IMR-90 (cell line): ENCODE results near the gene FRY. TPM values are rescaled to one million over a fixed set of nuclear protein-coding genes. Genes with fewer than 3 reads are reported as not detected.

ENCODE experiments used
- ATAC-seq: fragments of 200-7000 bp; cut with Tn5 transposase; 2 replicates; pipeline ENCODE4 v1.9.1; 2020; ENCODE audit warnings: low read depth, mild to moderate bottlenecking, moderate library complexity
- BruUV-seq: library from RNA; stranded (reverse); fragments of 400-500 nt; replicated peaks from 2 replicates; lab custom pipeline; 2021; lab: Mats Ljungman, UMichigan
- CTCF ChIA-PET: fragments of 300-600 bp; formaldehyde crosslinking; extraction: SDS; loops from one replicate; lab custom pipeline; 2021; ENCODE audit warnings: antibody characterized with exemption; lab: Yijun Ruan, JAX
- POLR2A ChIA-PET: fragments of 300-600 bp; sonication (Branson Sonifier 250); formaldehyde crosslinking; loops from one replicate; lab custom pipeline; 2022; ENCODE audit warnings: antibody characterized with exemption; ENCODE audit not compliant: unreplicated experiment; lab: Charles Lee
- DNase-seq: peaks from one replicate; pipeline ENCODE4 v3.0.0; 2013
- H2AFZ ChIP-seq: replicated peaks from 2 replicates; pipeline ENCODE3; 2013; ENCODE audit warnings: low read length, mild to moderate bottlenecking; ENCODE audit not compliant: poor library complexity
- H2AK5ac ChIP-seq: 2 replicates; pipeline ENCODE4 v1.6.1; 2013; ENCODE audit warnings: low read depth, low read length, inconsistent platforms
- H2AK9ac ChIP-seq: replicated peaks from 2 replicates; pipeline ENCODE3; 2013; ENCODE audit warnings: mild to moderate bottlenecking, low read depth, low read length, moderate library complexity; ENCODE audit not compliant: poor library complexity
- H2BK120ac ChIP-seq: 2 replicates; pipeline ENCODE4 v1.6.1; 2013; ENCODE audit warnings: low read depth, low read length, inconsistent platforms
- H2BK15ac ChIP-seq: 3 replicates; pipeline ENCODE4 v1.6.1; 2013; ENCODE audit warnings: low read depth, low read length, inconsistent platforms
- H2BK20ac ChIP-seq: 2 replicates; pipeline ENCODE4 v1.6.1; 2013; ENCODE audit warnings: low read depth, mild to moderate bottlenecking, inconsistent platforms, low read length, moderate library complexity
- H2BK5ac ChIP-seq: 2 replicates; pipeline ENCODE4 v1.6.1; 2013; ENCODE audit warnings: mild to moderate bottlenecking, low read depth, low read length, inconsistent platforms; ENCODE audit not compliant: poor library complexity, severe bottlenecking
- H3K14ac ChIP-seq: replicated peaks from 2 replicates; pipeline ENCODE4 v1.6.1; 2013; ENCODE audit warnings: low read depth, low read length, inconsistent platforms
- H3K18ac ChIP-seq: 2 replicates; pipeline ENCODE4 v1.6.1; 2013; ENCODE audit warnings: low read depth, low read length, control low read depth
- H3K23ac ChIP-seq: 2 replicates; pipeline ENCODE4 v1.6.1; 2013; ENCODE audit warnings: low read depth, low read length, inconsistent platforms
- H3K27ac ChIP-seq: 2 replicates; pipeline ENCODE4 v1.5.1; 2013; ENCODE audit warnings: mild to moderate bottlenecking, control low read depth, low read length; ENCODE audit not compliant: insufficient read depth
- H3K27me3 ChIP-seq: 2 replicates; pipeline ENCODE4 v1.6.1; 2013; ENCODE audit warnings: low read length; ENCODE audit not compliant: control insufficient read depth, insufficient read depth
- H3K36me3 ChIP-seq: 2 replicates; pipeline ENCODE4 v1.6.1; 2013; ENCODE audit warnings: low read length, mixed read lengths; ENCODE audit not compliant: control insufficient read depth, insufficient read depth
- H3K4ac ChIP-seq: 2 replicates; pipeline ENCODE4 v1.6.1; 2013; ENCODE audit warnings: low read depth, low read length, inconsistent platforms
- H3K4me1 ChIP-seq: 2 replicates; pipeline ENCODE4 v1.6.1; 2013; ENCODE audit warnings: low read length, mixed read lengths; ENCODE audit not compliant: control insufficient read depth, insufficient read depth
- H3K4me2 ChIP-seq: 2 replicates; pipeline ENCODE4 v1.6.1; 2013; ENCODE audit warnings: low read depth, mild to moderate bottlenecking, control low read depth, low read length, moderate library complexity
- H3K4me3 ChIP-seq: 2 replicates; pipeline ENCODE4 v1.5.1; 2013; ENCODE audit warnings: low read depth, mild to moderate bottlenecking, control low read depth, low read length, moderate library complexity; ENCODE audit not compliant: insufficient read depth
- H3K56ac ChIP-seq: 2 replicates; pipeline ENCODE4 v1.6.1; 2013; ENCODE audit warnings: low read length, inconsistent platforms; ENCODE audit not compliant: insufficient read depth; ENCODE audit errors: extremely low read depth
- H3K79me1 ChIP-seq, 2 experiments: 2 replicates each; pipeline ENCODE4 v1.6.1; 2013; ENCODE audit warnings: low read length in 2 of 2, inconsistent platforms in 1 of 2, low read depth in 1 of 2
- H3K9ac ChIP-seq: 2 replicates; pipeline ENCODE4 v1.6.1; 2013; ENCODE audit warnings: low read depth, low read length, control low read depth
- H3K9me1 ChIP-seq: 2 replicates; pipeline ENCODE4 v1.6.1; 2013; ENCODE audit warnings: low read length, inconsistent platforms; ENCODE audit not compliant: insufficient read depth
- H3K9me3 ChIP-seq: 2 replicates; pipeline ENCODE4 v1.6.1; 2013; ENCODE audit warnings: low read length; ENCODE audit not compliant: control insufficient read depth, insufficient read depth
- H4K20me1 ChIP-seq: 2 replicates; pipeline ENCODE4 v1.6.1; 2013; ENCODE audit warnings: low read length, inconsistent platforms; ENCODE audit not compliant: insufficient read depth
- H4K5ac ChIP-seq: 2 replicates; pipeline ENCODE4 v1.6.1; 2013; ENCODE audit warnings: mild to moderate bottlenecking, low read depth, low read length, control low read depth
- H4K8ac ChIP-seq, 2 experiments: 2 replicates each; pipeline ENCODE4 v1.6.1; 2013; ENCODE audit warnings: low read depth in 2 of 2, low read length in 2 of 2, control low read depth in 1 of 2, inconsistent platforms in 1 of 2
- H4K91ac ChIP-seq: 2 replicates; pipeline ENCODE4 v1.6.1; 2013; ENCODE audit warnings: low read depth, low read length, inconsistent platforms; ENCODE audit not compliant: insufficient read depth
- CEBPB ChIP-seq: IDR thresholded peaks from 2 replicates; pipeline ENCODE4 v1.6.1; 2012; ENCODE audit warnings: low read depth, low read length, improper control_type of control experiment
- MAFK ChIP-seq: IDR thresholded peaks from 2 replicates; pipeline ENCODE4 v1.6.1; 2012; ENCODE audit warnings: low read depth, low read length, improper control_type of control experiment
- POLR2A ChIP-seq: IDR thresholded peaks from 2 replicates; pipeline ENCODE4 v1.6.1; 2012; ENCODE audit warnings: mild to moderate bottlenecking, low read depth, low read length
- SMC3 ChIP-seq: fragments of 150-350 bp; IDR thresholded peaks from 2 replicates; pipeline ENCODE4 v1.6.1; 2016; ENCODE audit warnings: low read depth, mild to moderate bottlenecking, antibody characterized with exemption, low read length, moderate library complexity
- WGBS, 2 experiments: methylation state at CpG; one replicate each; pipeline versions ENCODE4 v1.1.5 to v1.1.7; 2013; ENCODE audit warnings: missing lambda C conversion rate in 2 of 2; ENCODE audit not compliant: insufficient read length in 1 of 2; ENCODE audit errors: extremely low coverage in 2 of 2; 5-methylcytosine and 5-hydroxymethylcytosine counted together
- dilution Hi-C: fragments of 300-500 bp; cut with HindIII; formaldehyde crosslinking; loops from one replicate; pipeline ENCODE4 v1.14.3; 2018; ENCODE audit warnings: low sequenced_read_pairs; ENCODE audit not compliant: unreplicated experiment
- in situ Hi-C: fragments of 300-500 bp; cut with MboI; formaldehyde crosslinking; loops from 3 replicates; pipeline ENCODE4 v1.14.3; 2019; ENCODE audit warnings: low sequenced_read_pairs, inconsistent platforms, mixed read lengths
- intact Hi-C: fragments of 100-400 bp; cut with micrococcal nuclease; formaldehyde crosslinking; loops from 2 replicates; pipeline ENCODE4 v1.10.0; 2022
- polyA plus RNA-seq, 3 experiments: library from polyadenylated mRNA; depleted of rRNA; stranded (reverse); fragments of >200 nt; gene quantifications; 2 replicates each; pipeline ENCODE4 v1.2.3, GENCODE V29; 2012; ENCODE audit warnings: low replicate concordance in 1 of 3
- total RNA-seq: library from RNA; depleted of rRNA; stranded (reverse); fragments of >200 nt; gene quantifications from 2 replicates; pipeline ENCODE4 v1.2.3, GENCODE V29; 2012

Gene FRY
- total and polyA plus RNA-seq, 2 of the 4 experiments (the other 2 are of a cell fraction): 3.0 to 4.8 TPM

- WGBS, 2 experiments: no CpG with 5 or more reads among the region's 1 CpG
- 0 out of 2 replicates have a peak, but pooled peaks cover 3% of the 10 kb centered on the region for H3K4me1 ChIP-seq
- H2BK5ac ChIP-seq: no peak overlapping the region
- in situ Hi-C loops (no loop called here), dilution Hi-C loops (no loop called here), intact Hi-C loops (no loop called here)
- H3K4me2 ChIP-seq: no peak overlapping the region
- no peak overlapping the region for H2BK120ac ChIP-seq
- no TSS peak for BruUV-seq
- no peak overlapping the region for H3K56ac ChIP-seq
- TF ChIP-seq CEBPB: no peak
- no peak for TF ChIP-seq MAFK
- TF ChIP-seq POLR2A: no peak
- no peak for TF ChIP-seq SMC3
- no peak overlapping the region for H2BK20ac ChIP-seq
- no peak overlapping the region for H4K91ac ChIP-seq
- no peak overlapping the region for H3K27ac ChIP-seq
- no peak overlapping the region for H2BK15ac ChIP-seq
- no peak overlapping the region for H3K4me3 ChIP-seq
- H3K9me3 ChIP-seq: no peaks in the 10 kb centered on the region
- H3K14ac ChIP-seq: no peak overlapping the region
- peaks cover 2% of the 10 kb centered on the region; the same call in 1 of the 2 replicates for H3K36me3 ChIP-seq
- no peaks in the 10 kb centered on the region for H4K20me1 ChIP-seq
- DNase-seq (no peak), ATAC-seq (no peak)
- H3K9me1 ChIP-seq: peaks cover 3% of the 10 kb centered on the region; the same call in 1 of the 2 replicates
- CTCF ChIA-PET: interaction anchor here (0.6 kb wide), 1 partner anchor 527 kb away, joined by 4 read pairs; no protein-coding TSS in a partner anchor
- H3K4ac ChIP-seq: no peak overlapping the region
- H2AK9ac ChIP-seq: no peak overlapping the region
- no peak overlapping the region for H2AFZ ChIP-seq
- no peak overlapping the region for H2AK5ac ChIP-seq
- H3K23ac ChIP-seq: no peak overlapping the region
- H4K8ac ChIP-seq: no peak overlapping the region
- H3K18ac ChIP-seq: no peak overlapping the region
- no peaks in the 10 kb centered on the region for H3K27me3 ChIP-seq
- POLR2A ChIA-PET: no interaction called here
- no peak overlapping the region for H3K9ac ChIP-seq
- H3K79me1 ChIP-seq: no peaks in the 10 kb centered on the region
- no peak overlapping the region for H4K5ac ChIP-seq
These were observed 110.5 kb downstream of the FRY start for GRCh38 chr13:32142115-32142514.
